Karpas-422 (cell line): ENCODE data around the gene ZNF462. TPM values are rescaled to one million over a fixed set of nuclear protein-coding genes. Genes with fewer than 3 reads are reported as not detected.
"Not testable (repeated sequence)": the region's sequence is repeated elsewhere in the genome, so short reads cannot be mapped to it uniquely, and the experiment has no call there.

Experiments used
- DNase-seq: peaks from one replicate; pipeline ENCODE4 v3.0.0-alpha.2; 2015
- H2AFZ ChIP-seq: fragments of 200-600 bp; sonication (generic); 2 replicates; pipeline ENCODE4 v1.6.1; 2014; ENCODE audit warnings: antibody characterized with exemption, low read length, mixed read lengths
- H3K27ac ChIP-seq: fragments of 200-600 bp; sonication (generic); 2 replicates; pipeline ENCODE4 v1.5.1; 2014; ENCODE audit warnings: mild to moderate bottlenecking, low read length, moderate library complexity
- H3K27me3 ChIP-seq: fragments of 200-600 bp; sonication (generic); 2 replicates; pipeline ENCODE4 v1.6.1; 2014; ENCODE audit warnings: low read length, mixed read lengths
- H3K36me3 ChIP-seq: fragments of 200-600 bp; sonication (generic); 2 replicates; pipeline ENCODE4 v1.6.1; 2014; ENCODE audit warnings: low read length, mixed read lengths; ENCODE audit not compliant: insufficient read depth
- H3K4me1 ChIP-seq: fragments of 200-600 bp; sonication (generic); 2 replicates; pipeline ENCODE4 v1.6.1; 2014; ENCODE audit warnings: mild to moderate bottlenecking, low read length, mixed read lengths
- H3K4me2 ChIP-seq: fragments of 200-600 bp; sonication (generic); 2 replicates; pipeline ENCODE4 v1.6.1; 2014; ENCODE audit warnings: low read length, low read depth, mild to moderate bottlenecking; ENCODE audit not compliant: poor library complexity, severe bottlenecking
- H3K4me3 ChIP-seq: fragments of 200-600 bp; sonication (generic); 2 replicates; pipeline ENCODE4 v1.5.1; 2014; ENCODE audit warnings: mild to moderate bottlenecking, antibody characterized with exemption, low read length, mixed read lengths
- H3K79me2 ChIP-seq: fragments of 200-600 bp; sonication (generic); 2 replicates; pipeline ENCODE4 v1.6.1; 2014; ENCODE audit warnings: mild to moderate bottlenecking, low read length, mixed read lengths
- H3K9ac ChIP-seq: fragments of 200-600 bp; sonication (generic); 2 replicates; pipeline ENCODE4 v1.6.0; 2014; ENCODE audit warnings: low read length
- H3K9me2 ChIP-seq: fragments of 200-600 bp; sonication (generic), shearing (Covaris generic); replicated peaks from 2 replicates; pipeline ENCODE4 v1.6.0; 2014; ENCODE audit warnings: mild to moderate bottlenecking, low read length, moderate library complexity; ENCODE audit not compliant: insufficient read depth
- H3K9me3 ChIP-seq: fragments of 300-700, 200-600 bp; sonication (generic); 2 replicates; pipeline ENCODE4 v1.6.1; 2014; ENCODE audit warnings: low read length, mixed read lengths
- H4K20me1 ChIP-seq: fragments of 200-600 bp; sonication (generic); 2 replicates; pipeline ENCODE4 v1.6.1; 2014; ENCODE audit warnings: mild to moderate bottlenecking, antibody characterized with exemption, low read length, low read depth; ENCODE audit not compliant: insufficient read depth
- total RNA-seq: library from RNA; depleted of rRNA; stranded (reverse); fragments of >200 nt; shearing (Covaris generic); gene quantifications from 2 replicates; pipeline ENCODE4 v1.2.3, GENCODE V29; 2014; ENCODE audit warnings: low replicate concordance

Gene ZNF462
- total RNA-seq, 1 experiment from 2014 or later: not detected

DNA sequence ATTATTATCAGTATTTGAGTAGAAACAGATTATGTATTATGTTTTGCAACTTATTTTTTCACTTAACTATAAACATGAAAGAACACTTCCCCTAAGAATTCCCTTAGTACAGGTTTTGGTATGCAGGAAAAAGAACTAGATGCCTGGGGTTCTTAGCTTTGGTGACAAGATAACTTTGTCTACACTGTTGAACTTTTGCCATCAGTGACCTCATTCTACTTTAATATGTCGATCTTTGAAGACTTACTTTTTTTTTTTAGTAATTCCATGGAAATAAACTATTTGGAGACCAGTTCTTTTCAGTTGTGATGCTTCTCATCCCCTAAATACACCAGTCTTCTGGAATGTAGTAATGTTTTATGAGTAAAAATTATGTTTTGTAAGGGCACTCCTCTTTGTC is 34.3 kb downstream of the ZNF462 start:
- H4K20me1 ChIP-seq: no peaks in the 10 kb centered on the region
- no peak overlapping the region for H3K27ac ChIP-seq
- DNase-seq: no peak
- H3K79me2 ChIP-seq: no peaks in the 10 kb centered on the region
- H2AFZ ChIP-seq: no peak overlapping the region
- H3K36me3 ChIP-seq: no peaks in the 10 kb centered on the region
- H3K9me3 ChIP-seq: no peaks in the 10 kb centered on the region
- H3K4me1 ChIP-seq: no peaks in the 10 kb centered on the region
- no peaks in the 10 kb centered on the region for H3K9me2 ChIP-seq
- no peaks in the 10 kb centered on the region for H3K27me3 ChIP-seq
- H3K4me3 ChIP-seq: no peak overlapping the region
- H3K4me2 ChIP-seq: no peak overlapping the region
- H3K9ac ChIP-seq: no peak overlapping the region

GRCh38 chr9:106897751-106898150 is 34.8 kb downstream of the ZNF462 start:
- Histone ChIP-seq H2AFZ (no peak overlapping the region), H3K27me3 (no peaks in the 10 kb centered on the region), H3K36me3 (no peaks in the 10 kb centered on the region), H3K9me3 (no peaks in the 10 kb centered on the region), H3K4me3 (no peak overlapping the region), H3K27ac (no peak overlapping the region), H3K79me2 (no peaks in the 10 kb centered on the region), H3K4me1 (no peaks in the 10 kb centered on the region), H3K9me2 (no peaks in the 10 kb centered on the region), H3K4me2 (no peak overlapping the region), H4K20me1 (no peaks in the 10 kb centered on the region), H3K9ac (no peak overlapping the region)
- no peak for DNase-seq

DNA sequence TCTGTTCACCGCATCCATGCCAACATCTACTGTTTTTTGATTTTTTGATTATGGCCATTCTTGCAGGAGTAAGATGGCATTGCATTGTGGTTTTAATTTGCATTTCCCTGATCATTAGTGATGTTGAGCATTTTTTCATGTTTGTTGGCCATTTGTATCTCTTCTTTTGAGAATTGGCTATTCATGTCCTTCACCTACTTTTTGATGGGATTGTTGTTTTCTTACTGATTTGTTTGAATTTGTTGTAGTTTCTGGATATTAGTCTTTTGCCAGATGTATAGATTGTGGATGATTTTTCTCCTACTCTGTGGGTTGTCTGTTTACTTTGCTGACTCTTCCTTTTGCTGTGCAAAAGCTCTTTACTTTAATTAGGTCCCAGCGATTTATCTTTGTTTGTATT is 37.6 kb downstream of the ZNF462 start:
- not testable (repeated sequence) for H3K36me3 ChIP-seq, H3K27me3 ChIP-seq, H4K20me1 ChIP-seq, H2AFZ ChIP-seq, H3K9me3 ChIP-seq, H3K9ac ChIP-seq, DNase-seq, H3K9me2 ChIP-seq, H3K4me3 ChIP-seq, H3K4me1 ChIP-seq, H3K79me2 ChIP-seq, H3K4me2 ChIP-seq, H3K27ac ChIP-seq

DNA sequence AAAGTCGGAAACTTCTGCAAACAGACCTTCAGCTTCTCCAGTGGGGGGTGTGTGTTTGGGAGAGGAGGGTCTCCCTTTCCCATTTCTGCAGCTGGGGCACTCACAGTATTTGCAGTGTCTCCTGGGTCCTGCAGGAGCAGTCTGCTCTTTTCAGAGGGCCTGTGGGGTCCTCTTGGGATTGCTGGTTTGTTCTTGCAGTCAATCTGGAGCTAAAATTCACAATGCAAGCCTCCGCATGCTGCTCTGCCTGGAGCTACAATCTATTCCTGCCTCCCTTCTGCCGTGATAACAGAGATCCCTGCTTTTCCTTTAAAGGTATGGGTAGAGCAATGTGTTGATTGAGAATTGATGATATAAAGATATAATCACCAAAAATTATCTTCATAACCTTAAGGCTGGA is 43.2 kb downstream of the ZNF462 start:
- H3K9ac ChIP-seq: no peak overlapping the region
- no peak overlapping the region for H3K4me3 ChIP-seq
- H3K27me3 ChIP-seq: no peaks in the 10 kb centered on the region
- no peaks in the 10 kb centered on the region for H4K20me1 ChIP-seq
- no peak overlapping the region for H3K4me2 ChIP-seq
- no peaks in the 10 kb centered on the region for H3K9me2 ChIP-seq
- H2AFZ ChIP-seq: no peak overlapping the region
- H3K9me3 ChIP-seq: no peaks in the 10 kb centered on the region
- no peak for DNase-seq
- H3K4me1 ChIP-seq: no peaks in the 10 kb centered on the region
- H3K79me2 ChIP-seq: no peaks in the 10 kb centered on the region
- no peak overlapping the region for H3K27ac ChIP-seq
- no peaks in the 10 kb centered on the region for H3K36me3 ChIP-seq

GRCh38 chr9:106911951-106912350 is 49.0 kb downstream of the ZNF462 start:
- H3K79me2 ChIP-seq: no peaks in the 10 kb centered on the region
- H3K9me2 ChIP-seq: no peaks in the 10 kb centered on the region
- no peak overlapping the region for H3K4me2 ChIP-seq
- no peaks in the 10 kb centered on the region for H3K27me3 ChIP-seq
- H3K36me3 ChIP-seq: no peaks in the 10 kb centered on the region
- no peaks in the 10 kb centered on the region for H3K9me3 ChIP-seq
- H3K27ac ChIP-seq: no peak overlapping the region
- H3K4me3 ChIP-seq: no peak overlapping the region
- H4K20me1 ChIP-seq: no peaks in the 10 kb centered on the region
- no peaks in the 10 kb centered on the region for H3K4me1 ChIP-seq
- no peak overlapping the region for H2AFZ ChIP-seq
- H3K9ac ChIP-seq: no peak overlapping the region
- DNase-seq: no peak

GRCh38 chr9:106913276-106913675 is 50.3 kb downstream of the ZNF462 start:
- Histone ChIP-seq H3K9me2 (no peaks in the 10 kb centered on the region), H3K9me3 (no peaks in the 10 kb centered on the region), H3K79me2 (no peaks in the 10 kb centered on the region), H3K27ac (no peak overlapping the region), H3K27me3 (no peaks in the 10 kb centered on the region), H3K36me3 (no peaks in the 10 kb centered on the region), H3K9ac (no peak overlapping the region), H4K20me1 (no peaks in the 10 kb centered on the region), H3K4me3 (no peak overlapping the region), H3K4me1 (no peaks in the 10 kb centered on the region), H3K4me2 (no peak overlapping the region), H2AFZ (no peak overlapping the region)
- no peak for DNase-seq

DNA sequence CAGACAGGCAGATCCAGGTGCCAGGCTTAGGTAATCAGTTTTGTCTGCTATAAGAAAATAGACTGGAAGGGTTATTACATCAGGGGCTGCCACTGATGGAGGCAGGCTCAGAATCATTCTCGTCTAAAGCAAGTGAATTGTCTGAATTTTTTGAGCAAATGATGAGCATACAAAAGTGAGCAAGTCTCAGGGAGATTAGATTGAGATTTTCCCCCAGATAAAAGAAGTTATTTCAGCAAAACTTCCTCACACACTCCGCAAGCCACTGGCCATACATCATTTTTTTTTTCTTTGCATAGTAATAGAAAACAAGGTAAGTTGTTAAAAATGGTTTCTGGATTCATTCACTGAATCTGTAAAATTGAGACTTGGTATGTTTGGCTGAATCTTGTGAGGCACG is 52.9 kb downstream of the ZNF462 start:
- Histone ChIP-seq H3K9ac (no peak overlapping the region), H2AFZ (no peak overlapping the region), H3K27ac (no peak overlapping the region), H4K20me1 (no peaks in the 10 kb centered on the region), H3K4me1 (no peaks in the 10 kb centered on the region), H3K36me3 (no peaks in the 10 kb centered on the region), H3K79me2 (no peaks in the 10 kb centered on the region), H3K4me2 (no peak overlapping the region), H3K9me2 (no peaks in the 10 kb centered on the region), H3K4me3 (no peak overlapping the region), H3K9me3 (no peaks in the 10 kb centered on the region), H3K27me3 (no peaks in the 10 kb centered on the region)
- no peak for DNase-seq

DNA sequence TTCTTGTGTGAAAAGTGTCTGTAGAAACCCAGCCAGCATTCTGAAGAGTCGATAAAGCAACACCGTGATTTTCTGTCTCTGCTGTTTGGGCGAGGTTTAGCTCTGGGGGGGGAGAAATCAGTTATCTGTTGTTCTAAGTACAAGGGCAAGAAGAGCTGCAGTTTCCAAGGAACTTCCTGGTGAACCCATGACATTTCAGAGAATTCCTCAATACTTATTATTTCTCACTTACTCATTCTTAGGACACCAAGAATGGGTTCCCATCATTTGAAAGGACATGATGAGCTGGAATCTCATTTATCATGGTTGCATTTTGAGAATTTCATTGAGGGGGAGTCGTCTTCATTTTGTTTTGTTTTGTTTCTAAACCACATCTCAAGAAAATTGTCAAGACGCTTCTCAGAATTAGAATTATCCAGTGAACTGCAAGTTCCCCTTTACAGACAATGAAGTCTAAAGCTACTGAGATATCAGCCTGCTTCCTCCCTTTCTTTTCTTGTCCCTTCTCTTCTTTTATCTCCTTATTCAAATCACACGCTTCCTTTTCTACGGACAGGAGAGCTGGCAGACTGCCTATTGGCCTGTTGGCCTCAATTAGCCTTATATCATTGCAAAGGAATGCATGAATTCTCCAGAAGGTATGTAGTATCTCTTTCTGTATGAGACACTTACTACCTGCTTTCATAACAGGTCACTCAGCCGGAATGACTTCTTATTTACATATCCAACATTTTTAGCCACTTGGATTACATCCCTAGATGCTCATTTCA is 53.7 kb downstream of the ZNF462 start:
- Histone ChIP-seq H3K36me3 (no peaks in the 10 kb centered on the region), H3K27ac (no peak overlapping the region), H3K9me2 (no peaks in the 10 kb centered on the region), H3K4me3 (no peak overlapping the region), H4K20me1 (no peaks in the 10 kb centered on the region), H3K4me2 (no peak overlapping the region), H3K27me3 (no peaks in the 10 kb centered on the region), H3K9ac (no peak overlapping the region), H3K4me1 (peaks cover 5% of the 10 kb centered on the region), H3K79me2 (no peaks in the 10 kb centered on the region), H2AFZ (no peak overlapping the region), H3K9me3 (no peaks in the 10 kb centered on the region)
- no peak for DNase-seq
